Adipocyte (in vitro differentiated cells): ENCODE data around the gene KPNA6.
A peak's percentile ranks its signal among the peaks of the same experiment; 100 is the strongest.

Source experiments
- DNase-seq: peaks from one replicate; pipeline ENCODE4 v3.0.0-alpha.2; 2015; ENCODE audit warnings: low read depth
- H3K27me3 ChIP-seq: replicated peaks from 2 replicates; pipeline ENCODE4 v1.7.0; 2013; ENCODE audit warnings: mild to moderate bottlenecking, low read length, moderate library complexity; ENCODE audit not compliant: control insufficient read depth, insufficient read depth
- H3K36me3 ChIP-seq: 2 replicates; pipeline ENCODE4 v1.7.0; 2013; ENCODE audit warnings: low read length, mild to moderate bottlenecking, moderate library complexity; ENCODE audit not compliant: control insufficient read depth, insufficient read depth, severe bottlenecking
- H3K4me1 ChIP-seq: 2 replicates; pipeline ENCODE4 v1.7.0; 2013; ENCODE audit warnings: mild to moderate bottlenecking, low read length, moderate library complexity; ENCODE audit not compliant: control insufficient read depth, insufficient read depth
- H3K4me3 ChIP-seq: 2 replicates; pipeline ENCODE4 v1.7.0; 2013; ENCODE audit warnings: mild to moderate bottlenecking, low read length, moderate library complexity
- H3K9ac ChIP-seq: 2 replicates; pipeline ENCODE4 v1.7.0; 2013; ENCODE audit warnings: mild to moderate bottlenecking, low read length, moderate library complexity
- H3K9me3 ChIP-seq: 2 replicates; pipeline ENCODE4 v1.7.0; 2013; ENCODE audit warnings: mild to moderate bottlenecking, low read length, moderate library complexity; ENCODE audit not compliant: control insufficient read depth

KPNA6 gene

GRCh38 chr1:32224285-32224684 lies 116.4 kb downstream of the KPNA6 start:
- DNase-seq: no peak
- Histone ChIP-seq H3K4me1 (peaks cover 34% of the 10 kb centered on the region), H3K9ac (peak overlapping the region; percentile 98), H3K9me3 (no peaks in the 10 kb centered on the region), H3K4me3 (peak overlapping the region; percentile 98), H3K27me3 (no peaks in the 10 kb centered on the region), H3K36me3 (peaks cover 51% of the 10 kb centered on the region)
